Measurements from ENCODE around the gene FAM193A. TPM values are rescaled to one million over a fixed set of nuclear protein-coding genes. Genes with fewer than 3 reads are reported as not detected.

FAM193A gene
- total RNA-seq, 1 experiment from 2014 or later = 13.6 TPM

GRCh38 chr4:2596611-2597010 is 60.2 kb downstream of the FAM193A start:
- intact Hi-C loops (cut with micrococcal nuclease) = no loop called here
- H4K20me1 ChIP-seq (ENCODE audit: low read length) = peaks cover 18% of the 10 kb centered on the region; the same call in 1 of the 2 replicates

GRCh38 chr4:2598511-2599303 is 62.3 kb downstream of the FAM193A start:
- ATAC-seq (no peak), DNase-seq (no peak)
- Histone ChIP-seq H3K4me1 (ENCODE audit: insufficient read depth, low read length) (no peaks in the 10 kb centered on the region), H3K27me3 (ENCODE audit: low read length) (no peaks in the 10 kb centered on the region), H3K4me3 (ENCODE audit: low read length) (no peak overlapping the region), H3K27ac (ENCODE audit: low read length) (no peak overlapping the region), H3K9me2 (replicated peaks; ENCODE audit: low read length) (no peaks in the 10 kb centered on the region), H3K79me2 (ENCODE audit: low read length) (peaks cover 73% of the 10 kb centered on the region), H3F3A (ENCODE audit: low read length, unreplicated experiment) (no peaks in the 10 kb centered on the region), H3K9me3 (ENCODE audit: low read length) (no peaks in the 10 kb centered on the region), H2AFZ (ENCODE audit: low read length) (no peak overlapping the region), H3K9ac (ENCODE audit: low read length) (no peak overlapping the region), H3K4me2 (ENCODE audit: low read length) (no peak overlapping the region), H4K20me1 (ENCODE audit: low read length) (peaks cover 12% of the 10 kb centered on the region; the same call in 1 of the 2 replicates), H3K36me3 (ENCODE audit: low read depth, low read length) (no peaks in the 10 kb centered on the region)
- POLR2A ChIA-PET (ENCODE audit: unreplicated experiment) = no interaction called here
- CTCF ChIA-PET = no interaction called here
- BruUV-seq (replicated peaks) = no TSS peak
- TF ChIP-seq CTCF (conservative IDR thresholded peaks at IDR 0.05; ENCODE audit: low read depth, low read length) (no peak), EZH2phosphoT487 (IDR thresholded peaks at IDR 0.05; ENCODE audit: borderline replicate concordance, low read length) (no peak), EZH2 (IDR thresholded peaks at IDR 0.05; ENCODE audit: low read length, unreplicated experiment) (no peak)
- intact Hi-C loops (cut with micrococcal nuclease) = no loop called here

More at GRCh38 chr4:2596611-2597010, 60.2 kb downstream of the FAM193A start:
- ATAC-seq (no peak), DNase-seq (no peak)
- no peaks in the 10 kb centered on the region for H3K36me3 ChIP-seq (ENCODE audit: low read depth, low read length)
- no peak overlapping the region for H3K9ac ChIP-seq (ENCODE audit: low read length)
- H3K27me3 ChIP-seq (ENCODE audit: low read length) = no peaks in the 10 kb centered on the region
- H3K4me2 ChIP-seq (ENCODE audit: low read length) = no peak overlapping the region
- H3K4me1 ChIP-seq (ENCODE audit: insufficient read depth, low read length) = no peaks in the 10 kb centered on the region
- H3K79me2 ChIP-seq (ENCODE audit: low read length) = peaks cover 93% of the 10 kb centered on the region
- TF ChIP-seq CTCF (conservative IDR thresholded peaks at IDR 0.05; ENCODE audit: low read depth, low read length) (no peak), EZH2phosphoT487 (IDR thresholded peaks at IDR 0.05; ENCODE audit: borderline replicate concordance, low read length) (no peak), EZH2 (IDR thresholded peaks at IDR 0.05; ENCODE audit: low read length, unreplicated experiment) (no peak)
- H3F3A ChIP-seq (ENCODE audit: low read length, unreplicated experiment) = no peaks in the 10 kb centered on the region
- ChIA-PET POLR2A (ENCODE audit: unreplicated experiment) (no interaction called here), CTCF (no interaction called here)
- H3K27ac ChIP-seq (ENCODE audit: low read length) = no peak overlapping the region
- BruUV-seq (replicated peaks) = no TSS peak
- H3K9me3 ChIP-seq (ENCODE audit: low read length) = no peaks in the 10 kb centered on the region
- no peak overlapping the region for H3K4me3 ChIP-seq (ENCODE audit: low read length)
- H3K9me2 ChIP-seq (replicated peaks; ENCODE audit: low read length) = no peaks in the 10 kb centered on the region
- H2AFZ ChIP-seq (ENCODE audit: low read length) = no peak overlapping the region

GRCh38 chr4:2599304-2599654 is 62.8 kb downstream of the FAM193A start:
- Histone ChIP-seq H3K9ac (ENCODE audit: low read length) (no peak overlapping the region), H3K4me2 (ENCODE audit: low read length) (no peak overlapping the region), H3K79me2 (ENCODE audit: low read length) (peaks cover 73% of the 10 kb centered on the region), H3F3A (ENCODE audit: low read length, unreplicated experiment) (no peaks in the 10 kb centered on the region), H3K4me1 (ENCODE audit: insufficient read depth, low read length) (no peaks in the 10 kb centered on the region), H3K9me3 (ENCODE audit: low read length) (no peaks in the 10 kb centered on the region), H3K27ac (ENCODE audit: low read length) (no peak overlapping the region), H4K20me1 (ENCODE audit: low read length) (0 out of 2 replicates have a peak, but pooled peaks cover 7% of the 10 kb centered on the region), H3K36me3 (ENCODE audit: low read depth, low read length) (no peaks in the 10 kb centered on the region), H2AFZ (ENCODE audit: low read length) (no peak overlapping the region), H3K27me3 (ENCODE audit: low read length) (no peaks in the 10 kb centered on the region), H3K9me2 (replicated peaks; ENCODE audit: low read length) (no peaks in the 10 kb centered on the region), H3K4me3 (ENCODE audit: low read length) (no peak overlapping the region)
- no peak for DNase-seq
- ChIA-PET CTCF (no interaction called here), POLR2A (ENCODE audit: unreplicated experiment) (no interaction called here)
- no TSS peak for BruUV-seq (replicated peaks)
- intact Hi-C loops (cut with micrococcal nuclease) = no loop called here
- no peak for ATAC-seq
- TF ChIP-seq EZH2 (IDR thresholded peaks at IDR 0.05; ENCODE audit: low read length, unreplicated experiment) = no peak
- TF ChIP-seq EZH2phosphoT487 (IDR thresholded peaks at IDR 0.05; ENCODE audit: borderline replicate concordance, low read length) = no peak
- TF ChIP-seq CTCF (conservative IDR thresholded peaks at IDR 0.05; ENCODE audit: low read depth, low read length) = no peak
